Uterus (tissue), 2 donors: ENCODE results near the gene PDCD1LG2.

Source experiments
- CTCF ChIP-seq, 4 experiments: fragments of 200-600 bp in 2 of 4; fragments of 450-650 bp in 2 of 4; sonication (generic) in 2 of 4; IDR thresholded peaks; one replicate each; pipeline ENCODE4 v1.5.1; 2016 to 2019; ENCODE audit warnings: antibody characterized with exemption in 4 of 4, mild to moderate bottlenecking in 2 of 4, moderate library complexity in 1 of 4
- POLR2A ChIP-seq, 2 donors: fragments of 450-650 bp; IDR thresholded peaks; one replicate each; pipeline ENCODE4 v1.6.1; 2016; ENCODE audit warnings: antibody characterized with exemption in 2 of 2, mild to moderate bottlenecking in 1 of 2, moderate library complexity in 1 of 2

GRCh38 chr9:5489630-5490490 lies 20.5 kb upstream of the PDCD1LG2 start:
- TF ChIP-seq CTCF (IDR thresholded peaks at IDR 0.05): no peak
- no peak for TF ChIP-seq POLR2A (IDR thresholded peaks at IDR 0.05)
